Erythroblast (primary cell): ENCODE measurements around the gene OTOP3.

ENCODE experiments used
- DNase-seq, 2 experiments: peaks; one replicate each; lab custom pipeline; 2025; lab: John Stamatoyannopoulos, UW
- GATA1 ChIP-seq: IDR thresholded peaks from 2 replicates; pipeline ENCODE4 v1.6.1; 2011; ENCODE audit warnings: low read depth, mild to moderate bottlenecking, control low read depth, low read length, moderate library complexity
- POLR2A ChIP-seq: IDR thresholded peaks from 2 replicates; pipeline ENCODE4 v1.6.1; 2011; ENCODE audit warnings: mild to moderate bottlenecking, low read length

The OTOP3 gene

GRCh38 chr17:74939534-74939933 is 3.8 kb downstream of the OTOP3 start:
- TF ChIP-seq GATA1 = no peak
- TF ChIP-seq POLR2A = no peak
- no peak for DNase-seq

- no peak for DNase-seq
- no peak for TF ChIP-seq POLR2A
- TF ChIP-seq GATA1 = no peak
Measured at GRCh38 chr17:74941128-74941725, 5.5 kb downstream of the OTOP3 start.

- DNase-seq = no peak
- TF ChIP-seq POLR2A = no peak
- TF ChIP-seq GATA1 = no peak
Measured at GRCh38 chr17:74943808-74944522, 8.3 kb downstream of the OTOP3 start.

GRCh38 chr17:74945543-74945942 is 9.8 kb downstream of the OTOP3 start:
- no peak for TF ChIP-seq POLR2A
- no peak for TF ChIP-seq GATA1
- DNase-seq = no peak

GRCh38 chr17:74946641-74947040 is 10.9 kb downstream of the OTOP3 start:
- TF ChIP-seq GATA1 (no peak), POLR2A (no peak)
- DNase-seq = no peak

- TF ChIP-seq GATA1 (no peak), POLR2A (no peak)
- DNase-seq = no peak
Measured at GRCh38 chr17:74947041-74947754, 11.5 kb downstream of the OTOP3 start.

GRCh38 chr17:74949455-74950115 is 13.9 kb downstream of the OTOP3 start:
- TF ChIP-seq POLR2A (no peak), GATA1 (no peak)
- no peak for DNase-seq

- no peak for DNase-seq
- TF ChIP-seq GATA1 (no peak), POLR2A (no peak)
Measured at GRCh38 chr17:74950207-74950606, 14.5 kb downstream of the OTOP3 start.

GRCh38 chr17:74951065-74951464 is 15.4 kb downstream of the OTOP3 start:
- TF ChIP-seq GATA1 = no peak
- DNase-seq = no peak

- no peak for DNase-seq
- no peak for TF ChIP-seq POLR2A
- no peak for TF ChIP-seq GATA1
Measured at GRCh38 chr17:74951680-74952421, 16.2 kb downstream of the OTOP3 start.

- TF ChIP-seq POLR2A (no peak), GATA1 (no peak)
- DNase-seq = no peak
Measured at GRCh38 chr17:74952431-74953133, 16.9 kb downstream of the OTOP3 start.

GRCh38 chr17:74953134-74953687 is 17.5 kb downstream of the OTOP3 start:
- no peak for TF ChIP-seq POLR2A
- no peak for TF ChIP-seq GATA1
- no peak for DNase-seq
